Raji (cell line): ENCODE data around the gene PKP2.

Experiments
- POLR2A ChIP-seq: IDR thresholded peaks from 2 replicates; pipeline ENCODE4 v1.6.1; 2011; ENCODE audit warnings: low read depth, low read length, control low read depth; ENCODE audit not compliant: insufficient read depth

The PKP2 gene

DNA sequence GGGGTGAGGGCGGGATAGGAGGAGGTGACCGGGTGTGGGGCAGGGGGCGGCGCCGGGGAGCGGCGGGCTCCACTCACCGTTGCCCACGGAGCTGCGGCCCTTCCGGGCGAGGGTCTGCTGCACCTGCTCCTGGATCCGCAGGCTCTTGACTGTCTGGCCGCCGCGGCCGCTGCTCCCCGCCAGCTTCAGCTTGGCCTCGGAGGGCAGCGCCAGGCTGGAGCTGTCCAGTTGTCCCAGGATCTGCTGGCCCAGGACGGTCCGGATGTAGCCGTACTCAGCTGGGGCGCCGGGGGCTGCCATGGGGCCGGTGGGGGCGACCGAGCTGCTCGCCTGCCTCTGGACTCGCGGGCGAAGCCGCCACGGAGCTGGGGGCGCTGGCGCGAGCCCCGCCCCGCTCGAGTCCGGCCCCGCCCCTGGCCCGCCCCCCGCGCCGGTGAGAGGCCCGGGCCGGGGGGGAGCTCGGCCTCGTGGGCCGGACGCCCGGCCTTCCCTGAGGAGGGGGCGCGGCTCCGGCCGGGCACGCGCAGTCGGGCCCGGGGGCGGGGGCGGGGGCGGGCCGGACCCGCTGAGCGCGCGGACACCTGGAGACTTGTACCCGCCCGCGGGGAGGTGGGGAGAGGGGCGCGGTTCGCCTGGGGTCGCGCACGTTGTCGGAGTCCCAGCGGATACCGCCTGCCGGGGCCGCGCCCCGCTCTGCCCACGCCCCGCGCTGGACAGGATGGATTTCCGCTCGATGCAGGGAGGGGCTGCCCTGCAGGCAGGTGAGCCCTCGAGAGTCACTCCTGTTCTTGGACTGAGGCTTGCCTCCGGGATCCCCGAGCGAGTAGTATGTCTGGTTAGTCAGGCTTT lies at the start of gene PKP2:
PKP2 (minus strand) TSS at position 346 of the 849 bp plus-strand sequence; CDS start at position 300, 46 bp downstream.
- TF ChIP-seq POLR2A, result no peak

DNA sequence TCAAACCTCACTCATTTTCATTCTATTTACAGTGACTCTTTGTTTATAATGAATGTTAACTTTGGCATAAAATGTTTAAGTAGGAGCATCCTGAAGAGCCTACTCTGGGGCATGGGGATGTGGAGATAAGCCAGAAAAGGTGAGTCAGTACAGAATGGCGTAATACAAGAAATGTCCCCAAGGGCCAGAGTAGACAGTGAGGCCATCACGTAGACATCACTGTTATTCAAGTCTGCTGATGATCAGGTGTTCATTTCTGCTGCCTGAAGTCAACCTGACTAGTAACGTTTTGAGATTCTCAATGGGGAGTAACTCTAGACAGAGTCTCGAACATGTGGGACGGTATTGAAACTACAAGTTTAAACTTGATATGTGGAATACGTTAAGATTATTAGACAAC lies 47.6 kb upstream of the PKP2 start:
- TF ChIP-seq POLR2A, result no peak

DNA sequence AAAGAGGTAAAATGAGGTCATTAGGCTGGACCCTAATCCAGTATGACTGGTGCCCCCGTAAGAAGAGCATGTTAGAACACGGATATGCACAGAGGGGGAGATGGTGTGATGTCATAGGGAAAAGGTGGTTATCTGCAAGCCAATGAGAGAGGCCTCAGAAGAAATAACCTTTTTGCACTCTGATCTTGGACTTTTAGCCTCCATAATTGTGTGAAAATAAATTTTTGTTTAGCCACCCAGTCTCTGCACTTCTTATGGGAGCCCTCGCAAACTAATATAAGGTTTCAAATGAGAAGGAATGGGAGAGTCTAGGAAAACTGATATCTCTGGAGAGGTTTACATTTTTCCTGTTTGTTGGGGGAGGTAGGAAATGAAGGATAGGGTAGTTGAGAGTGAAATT lies 43.2 kb upstream of the PKP2 start:
- TF ChIP-seq POLR2A, result no peak

DNA sequence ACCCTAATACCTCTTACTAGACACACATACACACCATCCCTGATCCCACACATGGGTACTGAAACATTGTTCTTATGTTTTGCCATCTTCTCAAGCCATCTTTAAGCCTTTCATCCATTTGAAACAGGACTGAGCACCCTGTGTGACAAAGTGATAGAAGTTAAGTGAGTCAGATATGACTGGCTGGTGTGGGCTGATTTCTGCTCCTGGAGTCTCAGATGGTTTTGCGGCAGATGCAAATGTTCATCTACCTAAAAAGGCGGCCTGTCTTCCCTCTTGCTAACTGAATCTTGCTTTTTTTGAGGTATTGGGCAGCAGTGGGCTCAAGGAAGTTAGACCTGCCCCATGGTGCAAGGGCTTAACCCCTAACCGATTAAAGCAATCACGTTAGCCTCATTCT lies 30.4 kb upstream of the PKP2 start:
- no peak for TF ChIP-seq POLR2A

DNA sequence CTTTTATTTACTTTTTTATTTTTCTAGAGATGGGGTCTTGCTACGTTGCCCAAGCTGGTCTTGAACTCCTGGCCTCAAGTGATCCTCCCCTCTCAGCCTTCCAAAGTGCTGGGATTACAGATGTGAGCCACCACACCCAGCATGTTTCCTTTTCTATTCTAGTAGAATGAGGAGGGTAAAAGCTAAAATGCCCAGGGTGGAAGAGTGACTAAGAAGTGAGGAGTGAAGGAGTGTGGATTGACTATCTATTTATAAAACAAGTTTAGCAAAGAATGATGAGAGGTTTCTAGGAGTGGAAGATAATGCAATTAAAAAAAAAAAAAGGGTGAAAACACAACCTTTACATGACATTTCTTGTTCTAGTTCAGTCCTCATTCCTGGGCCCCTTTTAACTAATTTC lies 29.8 kb upstream of the PKP2 start:
- no peak for TF ChIP-seq POLR2A

DNA sequence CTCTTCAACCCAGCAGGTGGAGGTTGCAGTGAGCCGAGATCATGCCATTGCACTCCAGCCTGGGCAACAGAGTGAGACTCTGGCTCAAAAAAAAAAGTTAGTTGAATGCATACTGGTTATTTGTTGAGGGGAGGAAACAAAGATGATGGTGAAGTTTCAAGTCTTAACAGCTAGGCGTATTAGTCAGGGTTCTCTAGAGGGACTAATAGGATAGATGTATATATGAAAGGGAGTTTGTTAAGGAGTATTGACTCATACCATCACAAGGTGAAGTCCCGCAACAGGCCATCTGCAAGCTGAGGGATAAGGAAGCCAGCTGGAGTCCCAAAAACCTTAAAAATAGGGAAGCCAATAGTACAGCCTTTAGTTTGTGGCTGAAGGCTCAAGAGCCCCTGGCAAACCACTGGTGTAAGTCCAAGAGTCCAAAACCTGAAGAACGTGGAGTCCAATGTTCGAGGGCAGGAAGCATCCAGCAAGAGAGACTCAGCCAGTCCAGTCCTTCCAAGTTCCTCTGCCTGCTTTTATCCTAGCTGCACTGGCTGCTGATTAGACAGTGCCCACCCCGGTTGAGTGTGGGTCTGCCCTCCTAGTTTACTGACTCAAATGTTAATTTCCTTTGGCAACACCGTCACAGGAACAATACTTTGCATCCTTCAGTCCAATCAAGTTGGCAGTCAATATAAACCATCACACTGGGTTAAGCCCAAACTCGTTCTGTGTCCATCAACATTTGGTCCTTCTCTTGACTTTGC lies 26.1 kb upstream of the PKP2 start:
- TF ChIP-seq POLR2A, result no peak

DNA sequence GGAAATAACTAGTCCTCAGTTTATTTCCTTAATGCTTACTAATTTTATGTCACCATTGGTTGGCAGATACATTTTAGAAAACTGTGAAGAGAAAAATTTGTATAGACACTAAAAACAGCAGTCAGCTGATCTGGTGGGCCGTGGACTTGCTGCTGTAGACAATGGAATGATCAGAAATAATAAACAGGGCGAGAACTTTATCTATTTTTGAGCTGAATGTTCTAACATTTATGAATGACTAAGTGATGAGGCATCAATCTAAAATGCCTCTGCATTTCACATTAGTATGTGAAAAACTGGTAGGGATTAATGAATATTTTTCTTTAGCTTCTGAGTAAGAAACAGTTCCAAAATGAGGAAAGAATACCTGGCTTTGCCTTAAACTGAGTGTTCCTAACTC lies 24.8 kb upstream of the PKP2 start:
- TF ChIP-seq POLR2A, result no peak

DNA sequence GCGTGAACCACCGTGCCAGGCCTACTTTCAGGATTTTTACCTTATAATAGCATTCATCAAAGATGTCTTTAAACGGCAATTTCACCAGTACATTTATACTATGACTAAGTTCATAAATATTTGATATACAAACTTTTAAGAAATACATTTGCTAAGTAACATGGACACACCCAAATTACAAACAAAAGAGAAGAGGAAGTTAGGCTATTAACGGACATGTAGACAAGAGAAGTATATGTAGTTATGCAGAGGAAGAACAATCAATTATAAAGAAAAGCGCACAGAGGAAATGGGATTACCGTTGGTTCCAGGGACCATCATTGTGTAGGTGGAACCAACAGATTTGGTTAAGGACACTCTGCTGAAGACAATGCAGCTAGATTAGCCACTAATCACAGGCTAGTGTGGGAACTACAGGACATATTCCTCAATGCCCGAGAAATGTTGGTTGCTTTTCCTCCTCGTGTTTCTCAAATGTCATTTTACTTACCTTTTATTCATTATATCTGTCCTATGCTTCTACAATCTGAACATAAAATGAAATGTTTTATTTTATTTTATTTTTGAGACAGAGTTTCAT lies 24.0 kb upstream of the PKP2 start:
- TF ChIP-seq POLR2A, result no peak

DNA sequence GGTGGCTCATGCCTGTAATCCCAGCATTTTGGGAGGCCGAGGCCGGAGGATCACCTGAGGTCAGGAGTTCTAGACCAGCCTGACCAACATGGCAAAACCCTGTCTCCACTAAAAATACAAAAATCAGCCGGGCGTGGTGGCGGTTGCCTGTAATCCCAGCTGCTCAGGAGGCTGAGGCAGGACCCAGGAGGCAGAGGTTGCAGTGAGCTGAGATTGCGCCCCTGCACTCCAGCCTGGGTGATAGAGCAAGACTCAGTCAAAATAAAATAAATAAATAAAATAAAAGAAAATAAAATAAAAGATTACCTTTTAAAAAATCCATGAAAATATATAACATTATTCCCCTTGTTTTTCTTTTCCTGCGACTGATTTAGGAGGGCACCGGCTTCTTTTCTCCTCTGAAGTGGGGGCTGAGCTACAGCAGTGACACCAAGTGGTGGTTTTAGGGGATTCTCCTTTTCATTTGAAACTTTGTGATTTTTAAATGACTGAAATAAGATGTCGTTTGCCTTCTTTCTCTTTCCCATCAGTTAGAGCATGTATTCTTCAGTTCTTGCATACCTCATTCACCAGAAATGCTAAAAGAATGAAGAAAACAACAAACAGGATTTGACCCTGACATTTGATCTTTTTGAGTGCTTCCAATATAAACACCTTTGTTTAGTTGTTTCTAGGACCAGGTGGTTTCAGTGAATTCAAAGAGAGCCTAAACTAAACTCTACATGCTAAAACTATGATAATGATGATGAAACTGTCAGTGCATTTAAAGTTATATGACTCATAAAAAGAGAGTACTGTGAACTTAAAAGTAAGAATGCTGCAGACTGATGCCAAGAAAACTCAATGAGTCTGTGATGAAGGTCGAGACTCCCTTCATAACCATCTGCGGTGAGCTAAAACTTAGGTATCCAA lies 22.6 kb upstream of the PKP2 start:
- no peak for TF ChIP-seq POLR2A

DNA sequence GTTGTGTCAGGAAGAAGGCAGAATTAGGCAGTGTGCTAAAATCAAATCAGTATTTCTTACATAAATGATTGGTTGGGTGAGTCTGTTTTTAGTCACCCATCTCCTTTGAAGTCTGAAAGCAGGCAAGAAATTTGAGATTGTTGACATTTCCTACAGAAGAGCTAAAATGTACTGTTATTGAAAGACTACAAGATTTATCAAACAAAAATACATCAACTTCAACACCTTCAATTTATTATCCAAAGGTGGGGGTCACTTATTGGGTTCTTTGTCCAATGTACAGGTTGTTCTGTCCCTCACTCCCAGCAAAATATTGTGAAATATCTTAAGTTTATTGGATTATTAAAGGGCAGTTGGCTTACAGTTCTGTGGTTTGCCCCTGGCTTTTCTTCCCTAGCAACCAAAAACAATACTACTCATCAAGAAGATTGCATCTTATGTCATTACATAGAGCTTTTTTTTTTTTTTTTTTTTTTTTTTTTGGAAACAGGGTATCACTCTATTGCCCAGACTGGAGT lies 20.6 kb upstream of the PKP2 start:
- TF ChIP-seq POLR2A, result no peak

DNA sequence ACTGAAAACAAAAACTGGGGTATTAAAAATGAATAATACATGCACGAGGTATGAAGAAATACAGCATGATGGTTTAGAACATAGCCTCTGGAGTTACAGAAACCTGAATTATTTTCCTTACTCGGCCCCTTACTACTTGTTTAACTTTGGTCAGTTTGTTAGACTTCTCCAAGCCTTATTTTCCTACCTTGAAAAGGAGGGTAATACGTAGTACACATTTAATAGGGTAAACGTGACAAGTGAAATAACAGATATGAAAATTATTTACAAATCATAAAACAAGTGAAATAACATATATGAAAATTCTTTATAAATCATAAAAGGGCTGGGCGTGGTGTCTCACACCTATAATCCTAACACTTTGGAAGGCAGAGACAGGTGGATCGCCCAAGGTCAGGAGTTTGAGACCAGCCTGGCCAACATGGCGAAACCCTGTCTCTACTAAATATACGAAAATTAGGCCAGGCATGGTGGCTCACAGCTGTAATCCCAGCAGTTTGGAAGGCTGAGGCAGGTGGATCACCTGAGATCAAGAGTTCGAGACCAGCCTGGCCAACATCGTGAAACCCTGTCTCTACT lies 11.4 kb upstream of the PKP2 start:
- no peak for TF ChIP-seq POLR2A

DNA sequence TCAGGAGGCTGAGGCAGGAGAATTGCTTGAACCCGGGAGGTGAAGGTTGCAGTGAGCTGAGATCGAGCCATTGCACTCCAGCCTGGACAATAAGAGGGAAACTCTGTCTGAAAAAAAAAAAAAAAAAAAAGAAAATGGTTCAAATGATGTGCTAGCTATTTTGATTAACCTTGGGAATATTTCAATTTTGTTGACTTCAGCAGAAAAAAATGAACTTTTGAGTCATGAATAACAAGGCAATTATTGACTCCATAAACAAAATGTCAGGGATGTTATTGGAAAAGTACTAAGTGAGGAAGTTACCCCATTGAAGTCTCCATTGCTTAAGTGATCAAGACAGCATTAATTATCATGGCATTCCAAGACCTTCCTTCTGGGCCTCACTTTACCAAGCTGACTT lies 10.6 kb upstream of the PKP2 start:
- no peak for TF ChIP-seq POLR2A

DNA sequence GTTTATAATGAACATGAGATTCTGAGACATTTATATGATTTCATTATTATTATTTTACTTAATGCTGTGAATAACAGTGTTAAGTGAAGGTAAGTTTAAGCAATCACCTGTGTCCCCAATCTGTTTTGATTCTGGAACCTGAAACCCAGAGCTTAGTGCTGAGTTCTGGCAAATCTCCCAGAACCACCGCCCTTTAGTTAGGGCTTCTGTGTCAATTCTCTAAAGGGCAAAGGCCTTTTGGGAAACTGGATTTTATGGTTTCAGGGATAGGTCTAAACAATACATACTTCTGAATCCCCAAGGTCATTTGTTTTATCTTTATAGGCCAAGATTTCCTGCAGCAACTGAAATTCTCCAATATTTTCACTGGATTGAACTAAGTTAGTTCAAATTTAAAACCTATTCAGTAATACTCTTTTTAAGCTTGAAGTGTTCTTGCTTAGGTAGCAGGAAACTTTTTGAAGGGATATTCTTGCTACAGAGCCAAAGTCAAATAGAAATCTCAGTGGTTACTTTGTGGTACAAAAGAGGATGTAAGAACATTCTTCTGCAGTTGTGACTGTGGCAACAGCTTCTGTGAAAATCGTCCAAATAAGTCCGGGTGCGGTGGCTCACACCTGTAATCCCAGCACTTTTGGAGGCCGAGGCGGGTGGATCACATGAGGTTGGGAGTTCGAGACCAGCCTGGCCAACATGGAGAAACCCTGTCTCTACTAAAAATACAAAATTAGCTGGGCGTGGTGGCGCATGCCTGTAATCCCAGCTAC lies 10.0 kb upstream of the PKP2 start:
- no peak for TF ChIP-seq POLR2A

DNA sequence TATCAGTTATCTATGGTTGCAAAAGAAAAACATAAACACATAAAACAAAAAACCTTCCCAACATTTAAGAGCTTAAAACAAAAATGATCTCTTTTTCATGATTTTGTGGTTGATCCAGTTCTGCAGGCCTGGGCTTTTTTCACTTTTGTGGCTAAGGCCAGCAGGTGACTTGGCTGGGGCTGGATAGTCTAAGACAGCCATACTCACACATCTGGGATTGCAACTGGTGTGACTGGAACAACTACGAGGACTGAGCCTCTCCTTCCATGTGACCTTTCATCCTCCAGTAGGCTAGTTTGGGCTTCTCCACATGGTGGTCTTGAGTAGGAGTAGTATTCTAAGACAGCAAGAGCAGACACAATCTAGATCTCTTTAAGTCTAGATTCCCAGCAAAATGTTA lies 7.2 kb upstream of the PKP2 start:
- TF ChIP-seq POLR2A, result no peak

DNA sequence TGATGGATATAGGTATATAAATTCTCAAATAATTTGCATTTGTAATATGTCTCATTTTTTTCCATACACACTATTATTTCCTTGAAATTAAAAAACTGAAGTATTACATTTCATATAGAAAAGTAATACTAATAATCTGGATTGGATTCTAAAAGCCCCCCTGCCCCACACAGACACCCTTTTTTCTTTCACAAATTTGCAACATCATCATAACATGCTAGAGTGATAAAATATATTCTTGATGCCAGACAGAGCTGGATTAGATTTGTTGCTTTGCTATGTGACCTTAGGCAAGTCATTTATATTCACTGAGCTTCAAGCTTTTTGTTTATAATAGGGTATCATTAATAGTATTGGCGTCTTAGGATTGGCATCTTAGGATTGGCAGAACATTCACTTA lies 6.7 kb upstream of the PKP2 start:
- no peak for TF ChIP-seq POLR2A
